WI38 (cell line): ENCODE measurements around the gene DUT.
"Not testable (repeated sequence)": the region's sequence is repeated elsewhere in the genome, so short reads cannot be mapped to it uniquely, and the experiment has no call there.

Experiments used
- H3K4me3 ChIP-seq: 2 replicates; pipeline ENCODE4 v1.5.1; 2011; ENCODE audit warnings: low read depth, mild to moderate bottlenecking, control low read depth, low read length
- TF ChIP-seq, protein P1 (sequence below): IDR thresholded peaks from 2 replicates; pipeline ENCODE4 v1.5.1; 2012; ENCODE audit warnings: low read depth, mild to moderate bottlenecking, control low read depth, low read length

Gene DUT

DNA sequence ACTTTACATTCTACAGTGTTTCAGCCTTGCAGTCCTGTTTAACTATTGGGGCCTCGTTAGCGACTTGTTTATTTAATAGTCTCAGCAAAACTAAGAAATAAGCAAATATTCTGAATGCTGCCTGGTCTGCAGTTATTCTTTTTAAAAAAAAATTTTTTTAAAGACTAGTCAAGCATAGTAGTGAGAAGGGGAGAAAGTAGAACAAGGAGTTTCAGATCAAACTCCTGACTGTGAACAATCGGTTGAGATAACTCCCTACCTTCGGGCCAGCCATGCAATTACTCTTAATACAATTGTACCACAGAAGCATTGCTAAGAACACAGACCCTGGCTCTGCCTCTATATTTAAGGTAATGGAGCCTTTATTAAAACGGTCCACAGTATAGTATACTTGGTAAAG is 5.8 kb upstream of the DUT start:
- H3K4me3 ChIP-seq = no peak overlapping the region
- TF ChIP-seq, protein P1, sequence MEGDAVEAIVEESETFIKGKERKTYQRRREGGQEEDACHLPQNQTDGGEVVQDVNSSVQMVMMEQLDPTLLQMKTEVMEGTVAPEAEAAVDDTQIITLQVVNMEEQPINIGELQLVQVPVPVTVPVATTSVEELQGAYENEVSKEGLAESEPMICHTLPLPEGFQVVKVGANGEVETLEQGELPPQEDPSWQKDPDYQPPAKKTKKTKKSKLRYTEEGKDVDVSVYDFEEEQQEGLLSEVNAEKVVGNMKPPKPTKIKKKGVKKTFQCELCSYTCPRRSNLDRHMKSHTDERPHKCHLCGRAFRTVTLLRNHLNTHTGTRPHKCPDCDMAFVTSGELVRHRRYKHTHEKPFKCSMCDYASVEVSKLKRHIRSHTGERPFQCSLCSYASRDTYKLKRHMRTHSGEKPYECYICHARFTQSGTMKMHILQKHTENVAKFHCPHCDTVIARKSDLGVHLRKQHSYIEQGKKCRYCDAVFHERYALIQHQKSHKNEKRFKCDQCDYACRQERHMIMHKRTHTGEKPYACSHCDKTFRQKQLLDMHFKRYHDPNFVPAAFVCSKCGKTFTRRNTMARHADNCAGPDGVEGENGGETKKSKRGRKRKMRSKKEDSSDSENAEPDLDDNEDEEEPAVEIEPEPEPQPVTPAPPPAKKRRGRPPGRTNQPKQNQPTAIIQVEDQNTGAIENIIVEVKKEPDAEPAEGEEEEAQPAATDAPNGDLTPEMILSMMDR = no peak

- H3K4me3 ChIP-seq = not testable (repeated sequence)
These were observed 5.0 kb upstream of the DUT start for GRCh38 chr15:48326180-48326579.

DNA sequence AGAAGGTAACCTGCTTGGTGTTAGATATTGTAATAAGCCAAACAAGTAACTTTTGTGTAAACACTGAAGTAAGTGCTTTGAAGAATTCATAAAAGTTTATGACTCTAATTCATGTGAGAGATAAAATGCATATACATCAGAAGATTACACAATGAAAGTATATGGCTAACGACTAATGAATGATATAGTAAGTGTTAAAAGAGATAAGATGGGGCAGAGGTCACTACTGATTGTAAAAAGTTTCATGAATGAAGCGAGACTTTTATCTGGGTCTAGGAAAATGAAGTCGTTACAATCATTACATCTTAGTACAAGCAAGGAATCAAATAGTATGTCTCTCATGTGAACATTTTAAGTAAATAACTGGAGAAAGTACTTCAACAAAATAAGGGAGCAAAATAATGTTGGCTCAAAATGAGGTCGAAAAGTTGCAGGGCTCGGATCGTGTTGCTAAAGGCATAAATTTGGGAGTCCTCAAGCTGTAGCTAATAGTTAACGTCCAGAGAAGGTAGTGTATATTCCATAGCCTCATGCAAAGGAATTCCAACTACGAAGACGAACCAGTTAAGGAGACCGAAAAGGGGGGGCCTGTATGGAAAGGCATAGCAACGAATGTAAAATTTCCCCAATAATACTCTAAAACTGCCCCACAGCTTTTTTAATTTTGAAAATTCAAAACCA is 984 bp upstream of the DUT start:
- peak overlapping the region; percentile 72 for H3K4me3 ChIP-seq
- TF ChIP-seq, protein P1 = no peak

DNA sequence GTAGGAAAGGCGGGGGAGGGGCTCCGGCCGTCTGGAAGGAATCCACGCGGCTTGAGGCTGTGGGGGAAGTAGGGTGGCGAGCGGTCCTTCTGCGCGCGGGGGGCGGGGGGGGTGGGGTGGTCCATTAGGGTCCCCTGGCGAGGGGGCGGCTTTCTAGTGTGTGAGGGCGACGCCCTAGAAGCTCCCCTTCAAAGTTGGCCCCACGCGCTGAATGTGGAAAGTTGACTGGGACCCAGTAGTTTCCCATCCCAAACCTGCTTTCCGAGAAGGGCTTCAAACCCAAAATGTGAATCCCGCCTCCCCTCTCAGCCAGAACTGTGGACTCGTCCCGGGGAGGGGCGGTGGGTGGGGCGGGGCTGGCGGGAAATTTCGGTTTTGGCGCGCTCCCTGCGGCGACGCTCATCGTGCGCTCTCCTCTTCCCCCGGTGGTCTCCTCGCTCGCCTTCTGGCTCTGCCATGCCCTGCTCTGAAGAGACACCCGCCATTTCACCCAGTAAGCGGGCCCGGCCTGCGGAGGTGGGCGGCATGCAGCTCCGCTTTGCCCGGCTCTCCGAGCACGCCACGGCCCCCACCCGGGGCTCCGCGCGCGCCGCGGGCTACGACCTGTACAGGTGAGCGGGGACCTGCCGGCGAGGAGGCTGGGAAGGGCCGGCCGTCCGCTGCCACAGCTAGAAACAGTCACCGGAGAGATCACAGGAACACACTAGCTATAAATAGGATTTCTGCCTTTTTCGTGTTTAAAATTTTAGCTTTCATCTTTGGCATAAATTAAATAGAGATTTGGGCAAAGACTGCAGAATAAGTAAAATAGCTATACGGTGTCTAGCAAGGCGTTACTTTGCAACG is 790 bp downstream of the DUT start:
- H3K4me3 ChIP-seq = peak overlapping the region; percentile 72
- TF ChIP-seq, protein P1 = no peak

DNA sequence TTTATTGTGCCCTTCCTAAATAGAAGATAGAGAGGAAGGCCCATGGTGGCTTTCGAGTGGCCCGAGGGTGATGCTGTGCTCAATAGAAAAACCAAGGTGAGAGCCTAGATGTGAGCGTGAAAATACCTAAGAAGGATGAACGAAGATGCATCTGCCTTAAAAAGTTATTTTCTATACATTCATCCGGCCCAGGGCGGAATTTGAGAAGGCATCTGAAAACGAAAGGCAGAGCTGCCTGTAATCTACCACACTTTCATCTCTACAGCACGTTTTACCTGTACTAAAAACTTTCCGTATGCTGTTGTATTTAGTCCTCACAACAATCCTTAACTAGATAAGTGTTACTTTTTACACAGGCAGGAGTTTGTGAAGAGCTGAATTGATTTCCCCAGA is 1.4 kb downstream of the DUT start:
- TF ChIP-seq, protein P1 = no peak
- peak overlapping the region; percentile 72 for H3K4me3 ChIP-seq

DNA sequence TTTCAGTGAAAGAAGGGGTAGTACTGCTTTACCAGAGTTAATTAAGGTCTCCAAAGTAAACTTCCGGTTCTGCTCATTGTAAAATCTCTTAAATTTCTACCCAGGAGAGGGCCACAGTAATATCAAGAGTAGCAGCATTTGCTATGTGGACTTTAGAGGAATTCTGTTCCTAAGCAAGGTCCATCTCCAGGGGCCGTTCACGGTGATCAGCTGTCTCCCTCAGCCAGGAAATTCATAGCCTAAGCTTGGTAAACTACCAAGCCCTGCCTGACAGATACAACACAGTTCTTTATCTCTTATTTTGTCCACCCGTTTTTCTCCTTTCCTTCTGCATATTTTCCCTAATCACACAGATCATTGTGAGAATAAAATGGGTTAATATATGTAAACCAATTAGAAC is 2.3 kb downstream of the DUT start:
- H3K4me3 ChIP-seq = no peak overlapping the region
- TF ChIP-seq, protein P1 = no peak

DNA sequence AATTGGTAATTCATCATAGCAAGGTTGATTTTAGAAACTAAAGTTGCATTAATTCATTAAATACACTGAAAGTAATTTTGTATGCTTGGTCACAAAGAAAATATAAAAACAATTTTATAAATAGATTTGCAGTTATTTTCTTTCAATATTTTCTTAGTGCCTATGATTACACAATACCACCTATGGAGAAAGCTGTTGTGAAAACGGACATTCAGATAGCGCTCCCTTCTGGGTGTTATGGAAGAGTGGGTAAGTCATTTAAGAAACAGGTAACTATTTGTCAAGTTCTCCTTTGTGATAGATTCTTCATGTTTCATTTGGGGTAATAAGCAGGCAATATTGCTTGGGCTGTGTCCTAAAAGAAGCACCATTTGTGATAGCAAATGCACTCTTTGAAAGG is 3.0 kb downstream of the DUT start:
- TF ChIP-seq, protein P1 = no peak
- H3K4me3 ChIP-seq = no peak overlapping the region
